Nucleus accumbens (tissue), 56 donors: ENCODE results near the gene POMZP3.
A peak's percentile ranks its signal among the peaks of the same experiment; 100 is the strongest.
"Not testable (repeated sequence)": the region's sequence is repeated elsewhere in the genome, so short reads cannot be mapped to it uniquely, and the experiment has no call there.

Experiments used
- DNase-seq, 56 donors: peaks; one replicate each; lab custom pipeline; 2025; lab: John Stamatoyannopoulos, UW

POMZP3 gene

DNA sequence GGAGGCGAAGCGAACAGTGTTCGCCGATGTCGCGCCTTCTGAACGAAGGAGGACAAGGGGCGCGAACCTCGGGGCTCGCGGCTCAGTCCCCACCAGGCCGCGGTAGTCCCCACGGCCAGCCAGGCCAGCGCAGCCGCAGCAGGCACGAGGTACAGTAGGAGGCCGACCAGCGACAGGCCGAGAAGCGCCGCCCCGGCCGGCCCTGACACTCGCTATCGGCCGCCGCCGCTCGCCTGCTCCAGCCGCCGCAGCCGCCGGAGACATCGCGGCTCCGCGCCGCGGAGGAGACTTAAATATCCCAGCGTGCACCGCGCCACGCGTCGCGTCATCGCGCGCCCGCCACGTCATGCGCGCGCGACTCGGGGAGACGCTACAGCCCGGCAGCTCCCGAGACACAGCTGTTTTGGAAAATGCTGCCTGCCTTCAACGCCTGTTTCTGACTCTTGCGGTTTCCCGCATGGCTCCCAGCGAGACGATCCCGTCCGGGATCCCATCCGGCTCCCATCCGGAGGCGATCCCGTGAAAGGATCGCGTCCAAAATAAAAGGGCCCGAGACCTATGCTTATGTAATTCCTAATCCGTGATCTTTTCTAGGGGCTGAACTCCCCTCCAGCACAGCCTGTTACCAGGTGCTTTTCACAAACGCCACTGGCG is at the start of gene POMZP3:
Gene POMZP3 (minus strand): TSS at position 291 of the 654 bp plus-strand sequence. CDS start 1,215 bp downstream, outside the sequence.
- DNase-seq, result peak in 27 of 56 donors; percentile 6 to 65 (median 29)

DNA sequence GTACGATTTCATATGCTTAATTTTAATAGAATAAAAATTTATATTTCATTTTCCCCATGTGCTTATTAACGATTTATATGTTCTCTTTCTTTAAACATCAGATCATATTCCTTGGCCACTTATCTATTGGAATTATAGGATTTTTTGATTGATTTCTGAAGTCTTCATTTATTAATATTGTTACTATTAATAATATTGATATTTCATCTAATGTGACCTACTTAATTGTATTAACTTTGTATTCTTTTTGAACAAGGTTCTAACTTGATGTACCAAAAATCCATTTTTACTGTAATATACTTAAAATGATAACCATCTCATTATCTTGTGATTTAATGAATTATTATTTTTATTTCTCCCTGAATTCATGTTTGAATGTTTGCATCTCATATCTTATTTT is 48.7 kb upstream of the POMZP3 start:
- DNase-seq, result not testable (repeated sequence)

DNA sequence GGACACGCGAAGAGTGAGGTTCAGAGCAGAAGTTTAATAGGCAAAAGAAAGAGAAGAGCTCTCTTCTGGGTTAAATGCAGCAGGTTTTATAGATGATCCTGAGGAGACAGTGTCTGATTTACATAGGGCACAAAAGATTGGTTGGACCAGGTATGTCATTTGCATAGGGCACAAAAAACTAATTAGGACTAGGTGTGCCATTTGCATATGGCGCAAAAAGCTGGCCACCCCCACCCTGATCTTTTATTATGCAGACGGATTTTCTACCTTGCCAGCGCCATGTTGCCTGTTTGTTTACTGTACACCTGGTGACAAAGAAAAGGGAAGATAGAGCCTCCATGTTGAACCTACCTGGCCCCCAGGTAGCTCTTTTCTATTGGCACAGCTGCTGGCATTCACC is 46.3 kb upstream of the POMZP3 start:
- DNase-seq, result not testable (repeated sequence)

DNA sequence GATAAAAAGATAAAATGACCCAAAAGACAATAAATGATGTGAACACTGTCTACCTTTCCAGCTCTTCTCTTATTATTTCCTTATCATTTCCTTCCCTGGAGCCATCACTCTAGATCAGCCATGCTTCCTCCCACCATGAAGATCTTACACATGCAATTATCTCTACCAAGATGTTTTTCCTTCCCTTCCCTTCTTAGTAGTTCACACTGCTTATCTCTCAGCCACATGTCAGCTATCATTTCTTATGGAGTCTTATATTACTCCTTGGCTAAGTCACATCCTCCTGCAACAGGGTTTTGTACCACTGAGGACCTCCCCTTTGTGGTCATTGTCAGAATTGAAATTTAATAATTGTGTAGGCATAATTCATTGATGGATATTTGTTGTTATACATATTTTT is 32.1 kb upstream of the POMZP3 start:
- DNase-seq, result not testable (repeated sequence)

DNA sequence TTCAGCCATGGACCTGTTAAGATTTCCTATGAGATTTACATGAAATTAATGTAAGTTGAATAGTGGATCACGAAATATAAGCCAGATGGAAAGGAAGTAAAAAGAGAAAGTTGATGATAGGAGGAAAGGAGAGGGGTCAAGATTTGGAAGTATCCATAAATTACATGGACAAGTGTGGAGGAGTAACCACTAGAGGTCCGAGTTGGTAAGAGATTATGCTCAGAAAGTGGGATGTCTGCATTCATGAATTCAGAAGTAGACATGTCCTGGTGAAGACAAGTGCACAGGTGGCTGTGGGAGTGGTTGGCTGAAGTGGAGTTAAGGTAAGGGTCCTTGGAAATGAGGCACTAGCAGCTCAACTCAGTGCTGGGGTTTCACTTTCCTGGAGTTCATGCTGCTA is 29.3 kb upstream of the POMZP3 start:
- DNase-seq, result not testable (repeated sequence)

DNA sequence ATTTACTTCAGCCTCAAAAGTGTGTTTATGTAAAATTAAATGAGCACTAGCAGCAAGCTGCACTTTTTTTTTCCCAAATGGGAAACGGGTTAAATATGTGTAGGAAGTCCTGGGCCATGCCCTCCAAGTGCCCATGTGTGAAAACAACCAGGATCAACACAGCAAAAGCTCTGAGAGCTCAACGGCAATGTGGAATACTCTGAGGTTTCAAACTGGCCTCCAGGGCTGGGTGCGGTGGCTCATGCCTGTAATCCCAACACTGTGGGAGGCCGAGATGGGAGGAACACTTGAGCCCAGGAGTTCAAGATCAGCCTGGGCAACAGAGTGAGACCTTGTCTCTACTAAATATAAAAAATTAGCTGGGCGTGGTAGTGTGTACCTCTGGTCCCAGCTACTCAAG is 15.5 kb upstream of the POMZP3 start:
- not testable (repeated sequence) for DNase-seq

DNA sequence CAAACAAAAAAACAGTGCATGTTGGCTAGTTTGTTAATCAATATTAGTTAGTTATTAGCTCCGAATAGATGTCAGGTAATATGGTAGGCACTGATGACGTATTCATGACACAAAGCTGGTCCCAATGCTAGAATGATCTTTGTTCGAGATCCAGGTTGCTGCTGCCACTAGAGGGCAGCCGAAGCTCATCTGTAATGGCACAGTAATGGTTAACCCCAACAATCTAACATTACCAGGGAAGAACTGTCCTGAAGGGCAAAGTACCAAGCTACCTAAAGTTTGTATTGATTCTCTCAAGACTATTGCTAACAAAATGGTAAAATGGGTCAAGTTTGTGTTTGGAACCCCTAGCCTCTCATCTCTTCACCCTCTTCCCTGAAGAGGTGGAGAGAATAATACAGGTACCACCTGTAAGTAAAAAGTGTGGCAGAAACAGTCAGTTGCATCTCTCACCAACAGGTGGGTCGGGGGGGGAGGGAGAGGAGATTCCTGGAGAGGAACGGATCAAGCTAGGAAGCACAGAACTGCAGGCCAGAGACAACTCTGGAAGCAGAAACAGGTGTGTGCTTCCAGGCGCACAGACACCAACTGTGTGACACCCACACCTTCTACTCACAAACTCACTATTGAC is 10.1 kb upstream of the POMZP3 start:
- DNase-seq, result not testable (repeated sequence)

DNA sequence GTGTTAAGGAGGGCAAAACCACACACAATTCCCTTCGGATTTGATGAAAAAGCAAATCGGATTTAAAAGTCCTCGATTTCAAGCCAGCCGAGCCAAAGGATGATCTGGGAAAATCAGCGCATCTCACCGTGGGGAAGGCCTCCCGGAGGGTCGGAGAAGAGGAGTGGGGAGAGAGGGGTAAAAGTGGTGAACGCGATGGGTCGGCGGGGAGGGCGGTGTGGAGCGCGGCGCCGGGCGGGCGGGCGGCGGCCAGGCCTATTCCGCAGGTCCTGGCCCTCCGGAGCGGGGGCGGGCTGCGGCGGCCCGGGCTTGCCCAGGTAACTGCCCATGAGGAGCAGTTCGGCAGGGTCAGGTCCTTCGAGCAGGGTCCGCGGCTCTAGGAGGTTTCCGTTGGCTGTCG is 498 bp downstream of the POMZP3 start:
- peak in 4 of 56 donors; percentile 7 to 21 (median 12) for DNase-seq

DNA sequence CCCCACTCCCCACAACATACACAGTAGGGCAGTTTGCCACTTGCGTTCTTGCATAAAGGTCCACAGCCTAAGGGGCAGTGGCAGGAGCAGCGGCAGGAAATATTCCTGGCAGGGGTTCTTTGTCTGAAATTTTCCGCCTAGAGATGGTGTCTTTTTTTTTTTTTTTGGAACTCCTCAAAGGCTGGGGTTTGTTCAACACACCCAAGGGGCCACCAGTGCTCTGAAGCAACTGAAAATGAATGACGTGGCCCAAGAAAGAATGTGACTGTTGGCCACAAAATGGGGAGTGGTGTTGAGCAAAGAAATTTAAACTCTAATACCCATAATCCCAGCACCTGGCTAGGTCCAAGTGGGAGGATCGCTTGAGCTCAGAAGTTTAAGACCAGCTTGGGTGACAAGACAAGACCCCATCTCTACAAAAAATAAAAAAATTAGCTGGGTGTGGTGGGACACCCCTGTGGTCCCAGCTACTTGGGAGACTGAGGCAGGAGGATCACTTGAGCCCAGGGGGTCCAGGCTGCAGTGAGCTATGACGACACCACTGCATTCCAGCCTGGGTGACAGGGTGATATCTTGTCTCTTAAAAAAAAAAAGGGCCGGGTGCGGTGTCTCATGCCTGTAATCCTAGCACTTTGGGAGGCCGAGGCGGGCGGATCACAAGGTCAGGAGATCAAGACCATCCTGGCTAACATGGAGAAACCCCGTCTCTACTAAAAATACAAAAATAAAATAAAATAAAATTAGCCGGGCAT is 7.5 kb downstream of the POMZP3 start:
- not testable (repeated sequence) for DNase-seq

DNA sequence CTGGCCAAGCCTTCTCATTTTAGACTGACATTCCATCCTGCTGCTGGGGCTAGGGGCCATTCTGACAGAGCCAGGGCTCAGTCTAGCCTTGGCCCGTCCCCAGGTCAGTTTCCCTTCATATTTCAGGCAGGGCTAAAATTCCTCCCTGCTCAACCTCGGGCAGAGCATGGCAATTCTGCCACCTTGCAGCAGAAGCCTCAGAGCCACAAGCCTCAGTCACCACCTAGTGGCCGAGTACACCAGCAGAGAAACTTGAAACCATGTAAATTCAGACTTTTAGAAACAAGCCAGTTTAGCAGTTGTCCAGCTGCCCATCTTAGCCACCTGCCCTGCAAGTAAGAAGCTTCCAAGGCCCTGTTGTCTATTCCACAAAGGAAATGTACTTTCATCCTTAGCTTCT is 13.3 kb downstream of the POMZP3 start:
- DNase-seq, result peak in 5 of 56 donors; percentile 8 to 43 (median 28)

DNA sequence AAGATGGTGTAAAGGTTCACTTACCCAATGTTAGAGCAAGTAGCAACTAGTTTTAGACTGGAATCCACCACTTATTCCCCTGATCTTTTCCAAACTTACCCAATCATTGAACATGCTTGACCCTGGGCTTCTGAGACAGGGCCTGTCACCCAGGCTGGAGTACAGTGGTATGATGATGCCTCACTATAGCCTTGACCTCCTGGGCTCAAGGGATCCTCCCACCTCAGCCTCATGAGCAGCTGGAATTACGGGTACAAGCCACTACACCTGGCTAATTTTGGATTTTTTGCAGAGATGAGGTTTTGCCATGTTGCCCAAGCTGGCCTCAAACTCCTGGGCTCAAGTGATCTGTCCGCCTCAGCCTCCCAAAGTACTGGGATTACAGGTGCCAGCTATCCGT is 14.8 kb downstream of the POMZP3 start:
- not testable (repeated sequence) for DNase-seq

DNA sequence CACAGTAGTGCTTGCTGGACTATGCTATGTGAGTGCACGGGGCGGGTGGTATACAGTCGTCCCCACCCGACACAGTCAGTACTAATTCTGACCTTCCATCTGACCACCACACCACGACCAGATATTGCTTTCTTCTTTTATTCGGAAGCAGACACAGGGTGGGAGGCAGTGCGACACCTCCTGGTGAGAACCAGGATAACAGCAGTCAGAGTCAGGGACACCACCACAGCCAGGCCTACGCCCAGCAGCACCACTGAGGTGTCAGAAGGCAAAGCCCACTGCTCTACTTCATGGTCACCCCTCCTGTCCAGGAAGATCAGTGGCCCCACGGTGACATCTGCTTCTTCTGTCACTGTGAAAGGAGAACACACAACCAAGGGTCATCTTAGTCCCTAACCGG is 17.2 kb downstream of the POMZP3 start:
- not testable (repeated sequence) for DNase-seq

DNA sequence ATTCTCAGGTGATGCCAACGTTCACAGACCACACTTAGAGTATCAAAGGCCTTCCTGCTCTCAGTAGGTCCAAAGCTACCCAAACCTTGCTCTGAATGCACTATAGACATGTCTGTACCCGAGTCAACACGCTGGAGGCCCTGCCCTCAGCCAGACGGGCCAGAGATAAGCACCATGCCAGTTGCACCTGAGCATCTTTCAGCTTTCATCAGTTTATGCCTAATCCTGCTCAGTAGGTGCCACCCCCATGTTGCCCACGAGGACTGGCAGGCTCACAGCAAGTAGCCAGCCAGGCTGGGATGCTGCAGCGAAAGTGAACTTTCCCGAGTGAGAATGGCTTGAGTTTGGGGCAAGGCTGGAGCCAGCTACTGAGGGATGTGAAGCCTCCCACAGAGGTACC is 18.6 kb downstream of the POMZP3 start:
- not testable (repeated sequence) for DNase-seq

DNA sequence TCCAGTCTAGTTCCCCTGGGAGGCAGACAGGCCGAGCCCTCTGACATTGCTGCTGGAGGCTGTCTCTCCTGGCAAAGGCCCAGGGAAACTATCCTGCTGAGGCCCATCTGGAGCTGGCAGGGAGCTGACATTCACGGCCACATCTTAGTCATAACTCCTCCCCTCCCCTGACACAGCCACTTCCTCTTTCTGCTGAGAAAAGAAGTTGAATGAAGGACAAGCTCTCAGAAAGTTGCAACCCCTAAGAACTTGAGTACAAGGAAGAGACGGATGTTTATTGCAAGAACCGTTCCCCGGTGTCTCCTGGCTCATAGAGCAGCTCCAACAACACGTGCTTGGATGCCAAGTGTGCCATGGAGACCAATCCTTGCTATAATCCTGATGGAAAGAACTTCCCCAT is 21.1 kb downstream of the POMZP3 start:
- DNase-seq, result peak in 22 of 56 donors; percentile 15 to 76 (median 38)

DNA sequence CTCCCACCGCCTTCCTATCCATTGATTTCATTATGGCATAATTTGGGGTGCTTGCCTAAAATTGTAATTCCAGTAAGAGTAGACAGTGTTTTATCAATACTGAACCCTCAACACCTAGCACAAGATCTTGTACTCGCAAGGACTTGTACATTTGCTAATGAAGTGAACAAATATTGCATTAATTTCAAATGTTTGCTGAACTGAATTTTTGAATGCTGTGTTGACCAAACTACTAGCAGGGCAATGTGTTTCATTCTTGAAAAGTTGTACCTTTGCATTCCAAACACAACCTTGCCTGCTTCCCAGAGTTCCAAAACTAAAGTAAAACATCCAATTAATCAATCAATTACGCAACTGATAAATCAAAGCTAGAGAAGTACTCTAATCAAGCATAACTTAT is 26.4 kb downstream of the POMZP3 start:
- DNase-seq, result not testable (repeated sequence)

DNA sequence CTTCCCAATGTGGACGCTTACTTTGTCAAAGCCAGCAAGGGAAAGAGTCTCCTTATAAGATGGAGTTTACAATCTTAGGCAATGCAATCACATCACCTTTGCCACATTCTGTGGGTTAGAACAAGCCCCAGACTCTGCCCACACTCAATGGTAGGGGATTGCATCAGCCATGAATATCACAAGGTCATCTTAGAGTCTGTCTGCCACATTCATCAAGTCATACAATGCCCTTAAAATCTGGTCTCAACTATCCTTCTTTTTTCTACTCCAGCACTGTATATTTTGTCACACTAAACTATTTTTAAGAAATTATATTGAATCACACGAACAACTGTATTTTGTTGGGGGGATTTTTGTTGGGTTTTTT is 27.0 kb downstream of the POMZP3 start:
- DNase-seq, result not testable (repeated sequence)

DNA sequence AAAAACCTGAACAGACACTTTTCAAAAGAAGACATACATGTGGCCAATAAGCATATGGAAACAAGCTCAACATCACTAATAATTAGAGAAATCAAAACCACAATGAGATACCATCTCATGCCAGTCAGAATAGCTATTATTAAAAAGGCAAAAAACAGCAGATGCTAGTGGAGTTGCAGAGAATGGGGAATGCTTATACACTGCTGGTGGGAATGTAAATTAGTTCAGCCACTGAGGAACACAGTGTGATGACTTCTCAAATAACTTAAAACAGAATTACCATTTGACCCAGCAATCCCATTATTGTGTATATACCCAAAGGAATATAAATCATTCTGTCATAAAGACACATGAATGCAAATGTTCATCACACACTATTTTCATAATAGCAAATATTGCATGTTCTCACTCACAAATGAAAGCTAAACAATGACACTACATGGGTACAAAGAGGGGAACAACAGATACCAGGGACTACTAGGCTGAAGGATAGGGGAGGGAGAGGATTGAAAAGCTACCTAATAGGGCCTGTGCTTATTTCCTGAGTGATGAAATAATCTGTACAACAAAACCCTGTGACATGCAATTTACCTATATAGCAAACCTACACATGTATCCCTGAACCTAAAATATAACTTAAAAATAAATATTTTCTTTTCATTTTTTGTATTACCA is 28.4 kb downstream of the POMZP3 start:
- DNase-seq, result not testable (repeated sequence)

DNA sequence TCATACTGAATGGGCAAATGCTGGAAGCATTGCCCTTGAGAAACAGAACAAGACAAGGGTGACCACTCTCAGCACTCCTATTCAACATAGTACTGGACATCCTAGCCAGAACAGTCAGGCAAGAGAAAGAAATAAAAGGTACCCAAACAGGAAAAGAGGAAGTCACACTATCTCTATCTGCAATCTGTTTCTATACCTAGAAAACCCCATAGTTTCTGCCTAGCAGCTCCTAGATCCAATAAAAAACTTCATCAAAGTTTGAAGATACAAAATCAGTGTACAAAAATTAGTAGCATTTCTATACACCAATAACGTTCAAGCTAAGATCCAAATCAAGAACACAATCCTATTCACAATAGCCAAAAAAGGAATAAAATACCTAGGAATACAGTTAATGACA is 29.8 kb downstream of the POMZP3 start:
- DNase-seq, result not testable (repeated sequence)

DNA sequence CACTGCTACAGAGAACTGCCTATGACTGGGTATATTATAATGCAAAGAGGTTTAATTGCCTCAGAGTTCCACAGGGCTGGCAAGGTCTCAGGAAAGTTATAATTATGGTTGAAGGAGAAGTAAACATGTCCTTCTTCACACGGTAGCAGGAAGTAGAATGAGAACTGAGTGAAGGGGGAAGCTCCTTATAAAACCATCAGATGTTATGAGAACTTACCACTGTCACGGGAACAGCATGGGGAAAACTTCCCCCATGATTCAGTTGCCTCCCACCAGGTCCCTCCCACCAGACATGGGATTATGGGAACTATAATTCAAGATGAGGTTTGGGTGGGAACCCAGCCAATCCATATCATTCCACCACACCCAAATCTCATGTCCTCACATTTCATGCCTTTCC is 34.4 kb downstream of the POMZP3 start:
- DNase-seq, result not testable (repeated sequence)

DNA sequence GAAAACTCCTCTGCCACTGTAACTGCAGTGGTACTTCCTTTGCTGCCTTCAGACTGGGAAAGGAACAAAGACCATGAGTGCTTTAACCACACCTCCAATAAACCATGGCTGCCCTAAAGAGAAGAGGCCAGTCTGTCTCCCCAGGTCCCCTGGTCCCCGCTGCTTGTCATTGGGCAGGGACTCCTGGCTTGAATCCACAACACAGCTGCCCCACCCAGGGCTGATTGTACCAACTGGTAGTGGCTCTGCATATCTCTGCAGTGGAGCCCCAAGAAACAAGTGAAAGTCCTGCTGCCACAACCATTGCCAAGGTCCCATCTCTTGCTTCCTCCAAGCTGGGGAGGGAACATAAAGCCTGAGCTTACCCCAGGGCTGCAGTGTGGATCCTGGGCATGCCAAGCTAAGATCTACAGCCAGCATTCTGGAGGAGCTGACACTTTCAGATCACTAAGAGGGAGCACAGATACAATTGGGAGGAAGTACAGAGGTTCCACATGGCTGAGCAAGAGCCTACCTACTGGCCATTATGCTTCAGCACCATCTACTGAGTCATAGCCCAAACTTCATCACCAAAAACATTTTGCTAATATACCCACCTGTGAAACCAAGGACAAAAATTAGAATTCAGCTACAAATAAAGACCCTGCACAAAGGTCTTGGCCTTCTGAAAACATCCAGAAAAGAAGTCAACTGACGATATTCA is 35.3 kb downstream of the POMZP3 start:
- DNase-seq, result not testable (repeated sequence)
